Inflammatory macrophage (primary cell): ENCODE data around the gene DMRTC2.

Source experiments
- DNase-seq, 2 donors: peaks; one replicate each; pipeline ENCODE4 v3.0.0-alpha.2; 2020 to 2022
- total RNA-seq, 18 experiments: gene quantifications; one replicate each; lab custom pipeline; 2026; ENCODE audit warnings: mixed read lengths in 6 of 18, inconsistent platforms in 2 of 18; lab: John Stamatoyannopoulos, UW

The DMRTC2 gene
- total RNA-seq: 0 to 0.06 (median 0) reads per million in 18 experiments

DNA sequence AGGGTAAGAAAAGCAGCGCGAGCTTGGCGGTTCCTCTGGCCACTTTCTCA is at the start of gene DMRTC2:
Gene DMRTC2 (plus strand): TSS at position 42 of the 50 bp plus-strand sequence. CDS start 2,387 bp downstream, outside the sequence.
- no peak for DNase-seq

GRCh38 chr19:41796362-41796761 is 48.5 kb upstream of the DMRTC2 start, which contains the start of gene CEACAM3:
TSS of gene CEACAM3 (plus strand) at chr19:41796587. CDS start at chr19:41796678, 91 bp downstream.
- DNase-seq: peak; percentile 32 to 50

DNA sequence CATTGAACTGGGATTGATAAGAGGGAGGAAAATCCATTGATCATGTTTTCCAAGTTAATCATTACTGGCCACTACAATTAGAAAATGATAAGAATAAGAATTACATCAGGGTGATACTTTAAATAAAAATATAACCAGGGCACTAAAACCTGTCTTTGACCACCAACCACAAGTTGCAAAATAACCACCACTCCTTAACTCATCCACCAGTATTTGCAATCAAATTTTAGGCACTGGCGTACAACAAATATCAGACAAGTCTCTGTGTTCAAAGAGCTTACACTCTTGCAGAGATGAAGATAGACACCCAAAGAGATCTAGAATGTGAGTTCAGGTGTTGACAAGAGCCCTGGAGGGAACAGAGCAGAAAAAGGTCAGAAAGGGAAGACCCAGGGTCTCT is 47.9 kb upstream of the DMRTC2 start:
- no peak for DNase-seq

GRCh38 chr19:41799444-41800000 is 45.3 kb upstream of the DMRTC2 start:
- no peak for DNase-seq

- no peak for DNase-seq
These were observed 43.8 kb upstream of the DMRTC2 start for GRCh38 chr19:41801031-41801430.

DNA sequence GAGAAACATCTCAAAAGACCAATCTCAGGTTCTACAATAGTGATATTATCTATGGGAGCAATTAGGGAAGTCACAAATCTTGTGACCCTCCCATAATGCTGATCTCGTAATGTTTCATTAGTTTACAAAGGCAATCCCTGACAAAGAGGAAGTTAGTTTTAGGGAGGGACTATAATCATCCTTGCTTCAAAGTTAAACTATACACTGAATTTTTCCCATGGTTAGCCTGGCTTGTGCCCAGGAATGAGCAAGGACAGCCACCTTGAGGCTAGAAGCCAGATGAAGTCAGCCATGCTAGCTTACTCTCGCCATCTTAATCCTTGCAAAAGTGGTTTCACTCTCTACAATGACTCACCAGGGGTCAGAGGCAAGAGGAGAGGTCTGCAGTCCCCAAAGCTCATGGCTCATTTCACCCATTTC is 43.0 kb upstream of the DMRTC2 start:
- peak; percentile 80 to 95 for DNase-seq

DNA sequence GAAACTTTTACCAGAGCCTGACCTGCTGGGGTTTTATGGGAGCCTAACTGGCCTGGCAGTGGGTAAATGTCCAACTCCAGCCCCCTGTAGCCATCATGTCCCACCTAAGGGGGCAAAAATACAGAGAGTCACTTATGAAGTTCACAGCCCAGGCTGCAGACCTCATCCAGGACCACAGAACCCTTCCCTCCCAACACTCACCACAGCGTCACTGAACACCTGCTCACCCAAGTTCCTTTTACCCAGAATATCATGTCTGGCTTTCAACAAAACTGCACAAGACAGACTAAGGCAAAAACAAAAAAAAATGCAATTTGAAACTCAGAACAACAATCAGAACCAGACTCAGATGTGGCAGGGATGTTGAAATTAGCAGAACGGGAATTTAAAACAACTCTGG is 42.1 kb upstream of the DMRTC2 start:
- no peak for DNase-seq

DNA sequence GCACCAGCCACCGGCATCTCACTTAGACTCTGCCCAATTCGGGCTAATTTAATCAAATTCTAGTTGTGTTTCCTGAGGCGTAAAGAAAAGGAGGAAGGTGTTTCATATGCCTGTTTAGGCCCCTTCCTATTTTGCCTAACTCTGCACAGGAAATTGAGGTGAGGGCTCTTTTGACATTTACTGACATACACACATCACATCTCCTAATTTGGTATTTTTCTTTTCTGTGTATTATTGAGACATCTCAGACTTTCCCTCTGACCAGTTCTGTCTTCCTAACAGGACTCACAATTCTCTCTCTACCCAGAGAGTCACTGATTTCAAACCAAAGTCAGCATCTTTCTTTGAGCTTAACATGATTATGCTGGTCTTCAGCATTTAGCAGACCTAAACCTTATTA is 40.5 kb upstream of the DMRTC2 start:
- no peak for DNase-seq

DNA sequence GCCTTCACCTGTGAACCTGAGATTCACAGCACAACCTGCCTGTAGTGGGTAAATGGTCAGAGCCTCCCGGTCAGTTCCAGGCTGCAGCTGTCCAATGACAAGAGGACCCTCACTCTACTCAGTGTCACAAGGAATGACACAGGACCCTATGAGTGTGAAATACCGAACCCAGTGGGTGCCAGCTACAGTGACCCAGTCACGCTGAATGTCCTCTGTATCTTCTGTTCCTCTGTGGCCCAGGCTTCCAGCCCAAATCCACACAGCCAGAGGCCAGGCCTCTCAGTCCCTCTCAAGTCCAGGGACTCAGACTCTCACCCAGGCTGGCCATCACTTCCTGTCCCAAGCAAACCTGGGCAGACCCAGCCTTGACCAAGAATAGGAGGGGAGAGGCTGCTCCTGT is 37.7 kb upstream of the DMRTC2 start:
- DNase-seq: no peak

- peak; percentile 71 to 81 for DNase-seq
These were observed 35.9 kb upstream of the DMRTC2 start for GRCh38 chr19:41808663-41809566.

GRCh38 chr19:41810301-41810700 is 34.5 kb upstream of the DMRTC2 start:
- no peak for DNase-seq

GRCh38 chr19:41811036-41811435 is 33.8 kb upstream of the DMRTC2 start:
- DNase-seq: peak; percentile 74 to 84

GRCh38 chr19:41811981-41812380 is 32.9 kb upstream of the DMRTC2 start:
- no peak for DNase-seq

GRCh38 chr19:41813911-41814310 is 30.9 kb upstream of the DMRTC2 start:
- no peak for DNase-seq

DNA sequence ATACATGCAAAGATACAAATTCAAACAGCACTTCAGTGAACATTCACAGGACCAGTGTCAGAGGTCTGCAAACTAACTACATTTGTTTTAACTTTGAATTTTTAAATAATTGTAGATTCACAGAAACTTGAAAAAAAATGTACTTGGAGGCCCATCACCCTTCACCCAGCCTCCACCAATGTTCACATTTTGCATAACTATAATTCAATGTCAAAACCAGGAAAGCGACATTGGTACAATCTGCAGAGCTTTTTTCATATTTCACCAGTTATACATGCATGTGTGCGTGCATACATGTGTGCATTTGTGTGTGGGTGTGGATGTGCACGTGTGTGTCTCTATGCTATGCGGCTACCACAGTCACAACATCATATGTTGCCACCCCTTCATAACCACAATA is 29.5 kb upstream of the DMRTC2 start:
- DNase-seq: no peak

- no peak for DNase-seq
These were observed 28.1 kb upstream of the DMRTC2 start for GRCh38 chr19:41816761-41817160.

- DNase-seq: peak; percentile 65 to 72
These were observed 23.7 kb upstream of the DMRTC2 start for GRCh38 chr19:41821003-41821735.

DNA sequence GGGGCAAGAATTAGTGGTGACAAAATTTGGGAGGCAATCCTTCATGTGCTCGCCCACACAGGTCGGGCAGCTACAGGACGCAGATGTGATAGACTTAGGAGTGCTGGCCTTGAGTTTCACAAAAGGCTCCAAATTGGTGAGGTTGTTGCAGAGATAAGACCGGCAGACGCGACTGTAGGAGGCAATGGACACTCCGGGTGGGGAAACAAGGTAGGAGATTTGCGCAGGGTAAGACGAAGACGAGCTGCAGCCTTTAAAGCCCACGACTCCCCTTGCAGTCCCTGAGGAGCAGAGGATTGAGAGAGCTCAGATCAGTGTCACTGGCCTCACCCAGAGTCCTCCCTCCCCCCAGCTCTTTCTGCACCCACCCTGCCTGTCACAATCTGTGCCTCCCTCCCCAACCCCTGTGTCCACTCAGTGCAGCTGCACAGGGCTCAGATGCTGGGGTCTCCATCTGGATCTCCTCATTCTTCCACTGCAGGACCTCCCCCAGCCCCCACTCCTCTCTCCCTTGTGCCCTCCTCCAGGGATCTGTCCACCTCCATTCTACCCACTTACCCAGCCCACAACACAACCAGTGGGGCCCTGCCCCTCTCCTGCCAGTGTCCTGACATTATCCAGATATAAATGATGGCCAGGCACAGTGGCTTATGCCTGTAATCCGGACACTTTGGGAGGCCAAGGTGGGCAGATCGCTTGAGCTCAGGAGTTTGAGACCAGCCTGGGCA is 6.7 kb upstream of the DMRTC2 start:
- no peak for DNase-seq

- DNase-seq: no peak
These were observed 5.6 kb upstream of the DMRTC2 start for GRCh38 chr19:41839211-41839610.

GRCh38 chr19:41843371-41843770 is 1.5 kb upstream of the DMRTC2 start:
- no peak for DNase-seq

GRCh38 chr19:41844601-41845000 is 241 bp upstream of the DMRTC2 start, which contains the start of gene LYPD4:
TSS of gene LYPD4 (minus strand) at chr19:41844683. CDS start at chr19:41839285, 5,398 bp downstream.
- no peak for DNase-seq

GRCh38 chr19:41845051-41845590 is 279 bp downstream of the DMRTC2 start:
- no peak for DNase-seq
